Neural cell (in vitro differentiated cells): ENCODE results near the gene STMP1. TPM values are rescaled to one million over a fixed set of nuclear protein-coding genes. Genes with fewer than 3 reads are reported as not detected.

Source experiments
- H2AFZ ChIP-seq: fragments of 200-600, 300-800 bp; sonication (generic), shearing (Covaris generic); 2 replicates; pipeline ENCODE4 v1.6.0; 2014; ENCODE audit warnings: low read depth, mild to moderate bottlenecking, antibody characterized with exemption, low read length, moderate library complexity
- H3F3A ChIP-seq: fragments of 200-600 bp; shearing (Covaris generic); 2 replicates; pipeline ENCODE4 v1.6.1; 2016; ENCODE audit warnings: mild to moderate bottlenecking, moderate library complexity, mixed read lengths, antibody characterized with exemption, low read length; ENCODE audit not compliant: insufficient read depth, poor library complexity, severe bottlenecking
- H3K27ac ChIP-seq: fragments of 200-600, 300-800 bp; sonication (generic), shearing (Covaris generic); 2 replicates; pipeline ENCODE4 v1.5.1; 2014; ENCODE audit warnings: mild to moderate bottlenecking, low read length, moderate library complexity
- H3K27me3 ChIP-seq: fragments of 300-800, 200-600 bp; sonication (generic), shearing (Covaris generic); 2 replicates; pipeline ENCODE4 v1.6.0; 2014; ENCODE audit warnings: mild to moderate bottlenecking, low read depth, low read length, moderate library complexity; ENCODE audit not compliant: insufficient read depth
- H3K36me3 ChIP-seq: fragments of 300-800, 200-600 bp; sonication (generic), shearing (Covaris generic); 2 replicates; pipeline ENCODE4 v1.5.1; 2014; ENCODE audit warnings: mild to moderate bottlenecking, antibody characterized with exemption, low read length, moderate library complexity; ENCODE audit not compliant: insufficient read depth
- H3K4me2 ChIP-seq: fragments of 300-800, 200-600 bp; sonication (generic), shearing (Covaris generic); 2 replicates; pipeline ENCODE4 v1.6.0; 2014; ENCODE audit warnings: mild to moderate bottlenecking, low read length
- H3K4me3 ChIP-seq: fragments of 300-800, 200-600 bp; sonication (generic), shearing (Covaris generic); 2 replicates; pipeline ENCODE4 v1.5.1; 2014; ENCODE audit warnings: mild to moderate bottlenecking, low read length, moderate library complexity
- H3K79me2 ChIP-seq: fragments of 200-600 bp; shearing (Covaris generic); replicated peaks from 2 replicates; pipeline ENCODE4 v1.6.0; 2014; ENCODE audit warnings: mild to moderate bottlenecking, low read length, moderate library complexity; ENCODE audit not compliant: insufficient read depth
- H3K9ac ChIP-seq: fragments of 300-800, 200-600 bp; sonication (generic), shearing (Covaris generic); 2 replicates; pipeline ENCODE4 v1.6.1; 2016; ENCODE audit warnings: mild to moderate bottlenecking, low read length, mixed read lengths
- H3K9me2 ChIP-seq: fragments of 200-600 bp; shearing (Covaris generic); 2 replicates; pipeline ENCODE4 v1.6.1; 2016; ENCODE audit warnings: mild to moderate bottlenecking, low read length, mixed read lengths; ENCODE audit not compliant: insufficient read depth
- H3K9me3 ChIP-seq: fragments of 200-600, 300-800 bp; sonication (generic), shearing (Covaris generic); 2 replicates; pipeline ENCODE4 v1.6.1; 2016; ENCODE audit warnings: mild to moderate bottlenecking, mixed run types, low read length, moderate library complexity, mixed read lengths
- H4K20me1 ChIP-seq: fragments of 200-600 bp; shearing (Covaris generic); 2 replicates; pipeline ENCODE4 v1.6.1; 2016; ENCODE audit warnings: mild to moderate bottlenecking, mixed run types; ENCODE audit not compliant: insufficient read depth
- CTCF ChIP-seq: fragments of 450-650 bp; IDR thresholded peaks from 2 replicates; pipeline ENCODE4 v1.5.1; 2014; ENCODE audit warnings: antibody characterized with exemption, mild to moderate bottlenecking, moderate library complexity; ENCODE audit not compliant: poor library complexity, severe bottlenecking
- EP300 ChIP-seq: fragments of 450-650 bp; conservative IDR thresholded peaks from 2 replicates; pipeline ENCODE4 v1.6.1; 2014; ENCODE audit warnings: antibody characterized with exemption, mild to moderate bottlenecking, moderate library complexity; ENCODE audit not compliant: poor library complexity, severe bottlenecking
- EZH2 ChIP-seq: fragments of 200-600, 300-800 bp; shearing (Covaris generic), sonication (generic); IDR thresholded peaks from 2 replicates; pipeline ENCODE4 v1.6.1; 2014; ENCODE audit warnings: antibody characterized with exemption, low read length, borderline replicate concordance, mild to moderate bottlenecking; ENCODE audit not compliant: insufficient read depth, poor library complexity, severe bottlenecking
- MXI1 ChIP-seq: fragments of 450-650 bp; conservative IDR thresholded peaks from 2 replicates; pipeline ENCODE4 v1.6.1; 2014; ENCODE audit warnings: antibody characterized with exemption, mild to moderate bottlenecking; ENCODE audit not compliant: poor library complexity, severe bottlenecking
- POLR2AphosphoS5 ChIP-seq: IDR thresholded peaks from 2 replicates; pipeline ENCODE4 v1.6.1; 2012
- RAD21 ChIP-seq: fragments of 450-650 bp; conservative IDR thresholded peaks from 2 replicates; pipeline ENCODE4 v1.6.1; 2014; ENCODE audit warnings: antibody characterized with exemption, mild to moderate bottlenecking, moderate library complexity
- REST ChIP-seq: IDR thresholded peaks from 2 replicates; pipeline ENCODE4 v1.6.1; 2012; ENCODE audit warnings: borderline replicate concordance
- SMC3 ChIP-seq: fragments of 450-650 bp; conservative IDR thresholded peaks from 2 replicates; pipeline ENCODE4 v1.6.1; 2014; ENCODE audit warnings: antibody characterized with exemption, mild to moderate bottlenecking, moderate library complexity; ENCODE audit not compliant: poor library complexity
- TAF1 ChIP-seq: IDR thresholded peaks from 2 replicates; pipeline ENCODE4 v1.6.1; 2012; ENCODE audit warnings: low read depth
- polyA plus RNA-seq: library from polyadenylated mRNA; depleted of rRNA; stranded (reverse); fragments of >200 nt; gene quantifications from 2 replicates; pipeline ENCODE4 v1.2.3, GENCODE V29; 2014

Gene STMP1
- polyA plus RNA-seq, 1 donor from 2014 or later: 81.6 TPM

GRCh38 chr7:135719688-135720087 is 57.4 kb downstream of the STMP1 start:
- no peaks in the 10 kb centered on the region for H3K9me3 ChIP-seq
- no peaks in the 10 kb centered on the region for H3K36me3 ChIP-seq
- no peak overlapping the region for H3K4me2 ChIP-seq
- H3K79me2 ChIP-seq: no peaks in the 10 kb centered on the region
- H4K20me1 ChIP-seq: no peaks in the 10 kb centered on the region
- H3K27ac ChIP-seq: no peak overlapping the region
- H3K9me2 ChIP-seq: no peaks in the 10 kb centered on the region
- H2AFZ ChIP-seq: no peak overlapping the region
- no peaks in the 10 kb centered on the region for H3K27me3 ChIP-seq
- H3K4me3 ChIP-seq: no peak overlapping the region
- H3K9ac ChIP-seq: no peak overlapping the region
- no peak for TF ChIP-seq EZH2
- TF ChIP-seq EP300: no peak
- no peak for TF ChIP-seq SMC3
- no peak for TF ChIP-seq MXI1
- no peak for TF ChIP-seq REST
- no peak for TF ChIP-seq POLR2AphosphoS5
- TF ChIP-seq TAF1: no peak
- TF ChIP-seq CTCF: no peak
- no peak for TF ChIP-seq RAD21
- no peaks in the 10 kb centered on the region for H3F3A ChIP-seq

- Histone ChIP-seq H3K27me3 (no peaks in the 10 kb centered on the region), H3K9me2 (no peaks in the 10 kb centered on the region), H3F3A (no peaks in the 10 kb centered on the region), H3K79me2 (no peaks in the 10 kb centered on the region), H2AFZ (no peak overlapping the region), H3K4me2 (no peak overlapping the region), H4K20me1 (no peaks in the 10 kb centered on the region), H3K27ac (no peak overlapping the region), H3K36me3 (no peaks in the 10 kb centered on the region), H3K9me3 (no peaks in the 10 kb centered on the region), H3K4me3 (no peak overlapping the region), H3K9ac (no peak overlapping the region)
- TF ChIP-seq EP300 (no peak), CTCF (no peak), TAF1 (no peak), POLR2AphosphoS5 (no peak), EZH2 (no peak), RAD21 (no peak), REST (no peak), MXI1 (no peak), SMC3 (no peak)
Observed at GRCh38 chr7:135721198-135721820, 59.0 kb downstream of the STMP1 start.
